Stimulated activated CD4-positive, alpha-beta T cell treated with anti-CD3 and anti-CD28 coated beads, Interleukin-4, amount 100 ng/mL, for 4 hours (primary cell): ENCODE measurements around the gene KLHL2.
"Not testable (repeated sequence)": the region's sequence is repeated elsewhere in the genome, so short reads cannot be mapped to it uniquely, and the experiment has no call there.

ENCODE experiments used
- DNase-seq, 2 experiments: peaks; one replicate each; pipeline ENCODE4 v3.0.0-alpha.2; 2020

Gene KLHL2, protein sequence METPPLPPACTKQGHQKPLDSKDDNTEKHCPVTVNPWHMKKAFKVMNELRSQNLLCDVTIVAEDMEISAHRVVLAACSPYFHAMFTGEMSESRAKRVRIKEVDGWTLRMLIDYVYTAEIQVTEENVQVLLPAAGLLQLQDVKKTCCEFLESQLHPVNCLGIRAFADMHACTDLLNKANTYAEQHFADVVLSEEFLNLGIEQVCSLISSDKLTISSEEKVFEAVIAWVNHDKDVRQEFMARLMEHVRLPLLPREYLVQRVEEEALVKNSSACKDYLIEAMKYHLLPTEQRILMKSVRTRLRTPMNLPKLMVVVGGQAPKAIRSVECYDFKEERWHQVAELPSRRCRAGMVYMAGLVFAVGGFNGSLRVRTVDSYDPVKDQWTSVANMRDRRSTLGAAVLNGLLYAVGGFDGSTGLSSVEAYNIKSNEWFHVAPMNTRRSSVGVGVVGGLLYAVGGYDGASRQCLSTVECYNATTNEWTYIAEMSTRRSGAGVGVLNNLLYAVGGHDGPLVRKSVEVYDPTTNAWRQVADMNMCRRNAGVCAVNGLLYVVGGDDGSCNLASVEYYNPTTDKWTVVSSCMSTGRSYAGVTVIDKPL

DNA sequence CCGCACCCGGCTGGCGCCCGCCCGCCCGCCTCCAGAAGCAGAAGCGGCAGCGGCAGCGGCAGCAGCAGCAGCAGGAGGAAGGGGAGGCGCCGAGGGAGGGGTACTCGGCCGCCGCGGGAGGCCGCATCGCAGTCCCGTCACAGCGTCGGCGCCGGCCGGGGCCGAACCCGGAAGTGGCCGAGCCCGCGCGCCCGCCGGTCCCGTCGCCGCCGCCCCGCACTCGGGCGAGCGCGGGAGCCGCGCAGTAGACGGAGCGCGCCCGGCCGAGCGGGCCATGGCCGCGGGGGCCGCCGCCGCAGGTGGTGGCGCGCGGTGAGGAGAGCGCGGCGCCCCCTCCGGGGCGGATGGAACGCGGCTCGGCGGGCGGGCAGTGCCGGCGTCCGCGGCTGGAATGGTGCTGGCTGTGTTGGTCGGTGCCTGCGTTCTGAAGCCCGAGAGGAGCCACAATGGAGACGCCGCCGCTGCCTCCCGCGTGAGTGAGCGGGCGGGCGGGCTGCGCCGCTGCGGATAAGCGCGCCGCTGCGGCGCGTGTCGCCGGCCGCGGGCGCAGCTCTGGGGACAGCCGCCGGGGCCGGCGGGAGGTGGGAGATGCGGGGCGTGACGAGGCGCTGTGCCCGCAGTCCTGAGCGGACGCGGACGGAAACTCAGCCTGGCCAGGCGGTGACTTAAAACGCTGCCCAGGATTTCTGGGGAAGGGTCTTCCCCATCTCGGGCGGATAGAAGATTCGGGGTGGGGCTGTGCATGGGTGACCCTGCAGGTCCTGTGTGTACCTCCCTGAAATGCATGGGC, at the start of gene KLHL2:
TSS of gene KLHL2 (plus strand) at position 131 of the 790 bp plus-strand sequence. CDS start at position 447, 316 bp downstream.
- DNase-seq = peak; percentile 61 to 71

DNA sequence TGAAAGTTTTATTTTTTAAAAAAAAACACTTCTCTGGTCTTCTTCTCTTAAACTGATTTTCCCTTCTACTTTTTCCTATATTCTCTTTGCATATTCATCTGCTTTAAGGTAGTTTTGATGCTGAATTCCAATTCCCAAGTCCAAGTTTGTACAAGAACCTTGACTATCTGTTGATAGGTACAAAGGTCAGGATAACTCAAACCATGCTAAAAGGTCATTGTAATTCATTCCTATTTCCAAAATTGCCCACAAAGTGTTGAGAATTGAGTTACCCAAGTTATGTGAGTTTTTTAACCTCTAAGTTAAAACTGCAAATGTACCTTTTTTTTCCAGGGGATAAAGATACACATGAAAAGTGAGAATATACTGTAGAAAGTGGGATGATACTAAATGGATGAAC, 48.6 kb upstream of the KLHL2 start:
- no peak for DNase-seq

DNA sequence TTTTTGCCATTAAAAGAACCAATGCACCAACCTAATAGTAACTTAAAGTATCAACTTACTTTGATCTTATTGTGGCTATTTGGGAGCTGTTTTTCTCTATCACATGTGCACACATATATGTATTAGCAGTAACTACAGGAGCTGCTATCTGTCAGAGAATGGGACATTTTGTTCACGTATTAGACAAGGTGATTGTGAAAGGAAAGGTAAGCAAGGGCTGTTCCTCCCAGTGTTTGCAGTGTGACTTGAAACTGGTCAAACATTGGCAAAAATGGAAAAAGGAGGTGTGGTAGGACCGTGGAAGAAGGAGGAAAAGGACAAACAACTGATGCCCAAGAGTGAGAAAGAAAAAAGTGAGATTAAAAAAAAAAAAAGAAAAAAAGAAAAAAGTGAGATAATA, 43.1 kb upstream of the KLHL2 start:
- DNase-seq = no peak

DNA sequence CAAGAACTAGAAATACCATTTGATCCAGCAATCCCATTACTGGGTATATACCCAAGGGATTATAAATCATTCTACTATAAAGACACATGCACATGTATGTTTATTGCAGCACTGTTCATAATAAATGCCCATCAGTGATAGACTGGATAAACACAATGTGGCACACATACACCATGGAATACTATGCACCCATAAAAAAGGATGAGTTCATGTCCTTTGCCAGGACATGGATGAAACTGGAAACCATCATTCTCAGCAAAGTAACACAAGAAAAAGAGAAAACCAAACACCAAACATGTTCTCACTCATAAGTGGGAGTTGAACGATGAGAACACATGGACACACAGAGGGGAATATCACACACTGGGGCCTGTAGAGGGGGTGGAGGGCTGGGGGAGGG, 40.5 kb upstream of the KLHL2 start:
- DNase-seq = not testable (repeated sequence)

DNA sequence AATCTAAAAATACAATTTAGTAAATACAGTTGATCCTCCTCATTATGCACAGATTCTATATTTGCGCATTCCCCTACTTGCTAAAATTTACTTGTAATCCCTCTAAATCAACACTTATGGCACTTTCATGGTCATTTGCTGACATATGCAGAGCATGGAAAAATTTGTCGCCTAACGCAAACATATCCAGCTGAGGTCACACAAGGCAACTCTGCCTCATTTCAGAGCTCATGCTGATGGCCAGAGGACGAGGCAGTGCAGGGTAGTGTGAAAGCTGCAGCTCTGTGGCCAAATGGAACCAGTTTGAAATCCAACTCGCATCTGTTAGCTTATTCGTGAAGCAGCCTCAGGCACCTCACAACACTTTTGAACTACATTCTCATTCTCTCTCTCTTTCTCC, 39.7 kb upstream of the KLHL2 start:
- no peak for DNase-seq

DNA sequence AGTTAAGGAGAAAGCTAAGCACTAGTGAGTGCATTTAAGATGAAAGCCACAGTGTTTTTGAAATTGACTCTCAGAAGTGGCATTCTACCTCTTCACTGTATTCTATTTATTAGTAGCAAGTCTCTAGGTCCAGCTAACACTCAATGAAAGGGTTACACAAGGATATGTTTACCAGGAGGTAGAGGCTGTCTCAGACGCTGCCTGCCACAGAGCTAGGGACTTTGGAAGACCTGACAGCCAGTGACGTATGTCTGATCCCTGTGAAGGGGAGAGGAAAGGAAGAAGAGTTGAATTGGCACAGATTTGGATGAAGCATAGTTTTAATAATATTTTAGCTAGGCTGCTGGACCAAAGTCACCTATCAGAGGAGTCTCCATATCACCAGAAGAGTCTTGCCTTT, 36.5 kb upstream of the KLHL2 start:
- no peak for DNase-seq

DNA sequence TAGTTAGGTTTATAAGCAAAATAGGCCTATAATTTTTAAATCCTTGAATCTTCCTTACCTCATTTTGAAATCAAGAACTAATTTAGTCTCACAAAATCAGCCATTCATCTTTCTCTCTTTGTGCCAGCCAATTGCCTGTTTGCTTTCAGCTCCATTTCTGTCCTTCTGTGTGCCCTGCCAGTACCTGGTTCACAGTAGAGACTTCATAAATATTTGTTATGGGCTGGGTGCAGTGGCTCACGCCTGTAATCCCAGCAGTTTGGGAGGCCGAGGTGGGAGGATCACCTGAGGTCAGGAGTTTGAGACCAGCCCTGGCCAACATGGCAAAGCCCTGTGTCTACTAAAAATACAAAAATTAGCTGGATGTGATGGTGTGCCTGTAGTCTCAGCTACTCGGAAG, 31.9 kb upstream of the KLHL2 start:
- DNase-seq = not testable (repeated sequence)

DNA sequence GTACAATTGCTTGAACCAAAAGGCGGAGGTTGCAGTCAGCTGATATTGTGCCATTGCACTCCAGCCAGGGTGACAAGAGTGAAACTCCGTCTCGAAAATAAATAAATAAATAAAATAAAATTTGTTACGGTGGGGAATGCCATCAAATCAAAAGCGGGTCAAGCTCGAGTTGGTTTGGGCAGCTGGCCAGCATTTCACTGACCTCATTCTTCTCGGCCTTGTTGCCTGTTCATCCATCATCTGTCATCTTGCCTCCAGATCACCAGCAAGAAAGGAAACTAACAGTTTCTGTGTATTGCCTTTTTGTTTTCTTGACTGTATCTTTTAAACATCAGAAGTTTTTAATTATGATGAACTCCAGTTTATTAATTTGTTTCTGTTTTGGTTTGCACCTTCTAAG, 31.5 kb upstream of the KLHL2 start:
- DNase-seq = no peak

DNA sequence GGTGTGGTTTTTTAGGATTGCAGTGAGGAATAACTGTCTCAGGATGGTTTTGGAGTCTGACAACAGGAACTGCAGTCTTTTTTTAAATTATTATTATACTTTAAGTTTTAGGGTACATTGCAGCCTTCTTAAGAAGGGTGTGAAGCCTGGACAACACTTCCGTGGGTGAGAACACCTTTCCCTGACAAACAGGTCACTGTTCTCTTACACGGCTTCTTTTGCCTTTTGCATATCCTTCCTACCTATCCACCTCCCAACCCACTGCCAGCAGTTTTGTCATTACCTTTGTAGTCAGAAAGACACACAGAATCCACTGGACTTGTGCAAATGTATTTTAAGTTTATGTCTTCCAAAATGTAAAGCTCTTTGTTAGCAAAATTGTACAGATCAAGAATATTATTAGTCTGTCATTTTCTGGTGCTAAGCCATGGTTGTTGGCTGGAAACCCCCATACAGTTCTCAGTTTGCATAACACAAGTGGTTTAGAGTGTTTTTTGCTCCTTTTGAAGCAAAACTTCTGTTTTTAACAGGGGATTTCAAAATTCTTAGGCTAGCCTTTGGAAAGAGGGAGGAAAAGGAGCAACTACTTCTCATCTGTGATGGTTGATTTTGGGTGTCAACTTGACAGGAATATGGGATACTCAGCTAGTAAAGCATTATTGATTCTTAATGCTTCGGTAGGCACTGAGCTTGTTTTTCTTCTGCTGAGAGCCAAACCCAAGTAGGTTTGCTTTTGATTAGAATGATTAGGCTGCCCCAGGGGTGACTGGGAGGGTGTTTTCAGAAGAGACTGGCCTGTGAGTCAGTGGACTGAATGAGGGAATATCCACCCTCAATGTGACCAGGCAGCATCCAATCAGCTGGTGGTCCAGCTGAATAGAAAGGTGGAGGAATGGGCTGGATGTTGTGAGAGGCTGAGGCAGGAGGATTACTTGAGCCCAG, 29.4 kb upstream of the KLHL2 start:
- DNase-seq = no peak

DNA sequence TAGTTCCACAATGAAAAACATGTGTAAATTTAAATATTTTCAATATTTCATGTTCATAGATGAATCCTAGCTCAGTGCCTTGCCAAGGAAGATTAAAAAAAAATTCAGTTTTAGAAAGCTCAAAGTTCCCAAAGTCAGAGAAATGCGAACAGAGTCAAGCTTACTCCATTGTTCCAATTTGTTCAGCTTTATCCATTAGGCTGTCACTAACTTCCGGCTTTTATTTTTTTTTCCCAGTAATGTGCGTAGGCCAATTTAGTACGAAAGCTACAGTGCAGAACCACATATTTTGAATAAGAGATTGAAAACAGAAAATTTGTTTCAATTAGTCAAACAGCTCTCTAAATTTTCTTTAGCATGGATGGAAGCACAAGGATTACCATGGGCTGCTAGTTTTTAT, 23.1 kb upstream of the KLHL2 start:
- DNase-seq = no peak

DNA sequence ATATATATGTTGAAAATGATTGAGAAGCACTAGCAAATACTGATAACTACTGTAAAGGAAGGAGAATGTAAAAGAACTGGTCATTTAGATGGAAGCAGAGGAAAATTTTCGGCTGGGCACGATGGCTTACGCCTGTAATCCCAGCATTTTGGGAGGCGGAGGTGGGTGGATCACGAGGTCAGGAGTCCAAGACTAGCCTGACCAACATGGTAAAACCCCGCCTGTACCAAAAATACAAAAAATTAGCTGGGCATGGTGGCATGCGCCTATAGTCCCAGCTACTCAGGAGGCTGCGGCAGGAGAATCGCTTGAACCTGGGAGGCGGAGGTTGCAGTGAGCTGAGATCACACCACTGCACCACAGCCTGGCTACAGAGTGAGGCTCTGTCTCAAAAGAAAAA, 22.4 kb upstream of the KLHL2 start:
- not testable (repeated sequence) for DNase-seq

DNA sequence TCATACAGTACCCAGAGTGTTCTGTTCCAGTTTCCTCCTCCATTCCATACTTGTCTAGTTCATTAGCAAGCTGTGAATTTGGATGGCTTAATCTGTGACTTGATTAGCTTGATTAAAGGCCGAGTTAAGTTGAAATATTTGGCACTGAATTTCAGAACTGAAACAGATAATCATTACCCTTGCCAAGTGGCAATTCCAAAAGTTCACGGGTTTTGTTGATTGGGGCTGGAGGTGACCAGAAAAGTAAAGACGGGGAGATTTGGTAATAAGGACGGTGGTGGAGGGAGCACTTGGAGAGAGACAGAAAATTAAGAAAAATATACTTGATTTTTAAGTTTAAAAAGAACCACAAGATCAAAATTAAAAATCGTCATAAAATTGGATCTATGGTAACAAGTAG, 21.9 kb upstream of the KLHL2 start:
- no peak for DNase-seq

DNA sequence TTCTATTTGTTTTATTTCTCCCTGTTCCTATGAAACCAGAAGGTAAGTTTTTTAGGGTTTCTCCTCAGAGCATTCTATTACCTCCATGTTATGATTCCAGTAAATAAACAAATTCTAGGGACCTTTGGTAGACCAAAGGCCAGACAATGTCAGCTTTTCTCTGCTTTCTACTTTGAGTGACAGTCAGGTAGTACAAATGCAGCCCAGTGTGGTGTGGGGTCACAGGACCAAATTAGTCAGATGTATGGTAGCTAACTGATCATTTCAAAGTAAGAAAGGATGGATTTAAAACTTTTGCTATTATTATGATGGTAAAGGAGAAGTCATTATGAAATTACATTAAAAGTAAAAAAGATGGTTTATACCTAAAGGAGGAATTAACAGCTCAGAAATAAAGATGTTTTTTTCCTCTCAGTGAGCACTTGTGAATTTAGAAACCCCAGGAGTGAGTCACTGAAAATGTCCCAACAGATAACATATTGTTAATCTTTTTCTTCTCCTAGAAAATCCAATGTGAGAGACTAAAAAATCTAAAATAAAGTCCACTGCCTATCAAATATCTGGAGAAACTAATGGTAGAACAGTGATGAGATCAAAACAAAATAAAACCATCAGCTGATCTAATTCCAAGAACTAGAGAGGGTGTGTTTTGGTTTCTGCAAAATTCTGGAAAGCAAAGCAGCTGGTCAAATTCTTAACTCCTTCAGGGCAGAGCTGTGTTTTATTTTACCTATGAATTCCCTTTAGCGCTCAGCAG, 16.6 kb upstream of the KLHL2 start:
- no peak for DNase-seq

DNA sequence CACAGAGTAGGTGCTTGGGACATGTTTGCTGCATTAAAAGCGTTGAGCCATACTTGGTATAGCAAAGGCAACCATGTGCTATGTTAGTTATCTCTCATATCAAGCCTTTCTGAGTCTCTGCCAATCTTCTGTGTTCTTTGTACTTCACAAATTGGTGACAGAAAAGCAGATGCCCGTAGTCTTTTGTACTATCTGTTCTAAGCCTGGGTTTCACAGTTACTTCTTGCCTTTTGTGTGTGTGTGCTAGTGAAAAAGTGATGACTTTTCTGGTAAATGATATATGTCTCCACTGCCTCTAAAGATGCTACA, 16.1 kb upstream of the KLHL2 start:
- DNase-seq = no peak

DNA sequence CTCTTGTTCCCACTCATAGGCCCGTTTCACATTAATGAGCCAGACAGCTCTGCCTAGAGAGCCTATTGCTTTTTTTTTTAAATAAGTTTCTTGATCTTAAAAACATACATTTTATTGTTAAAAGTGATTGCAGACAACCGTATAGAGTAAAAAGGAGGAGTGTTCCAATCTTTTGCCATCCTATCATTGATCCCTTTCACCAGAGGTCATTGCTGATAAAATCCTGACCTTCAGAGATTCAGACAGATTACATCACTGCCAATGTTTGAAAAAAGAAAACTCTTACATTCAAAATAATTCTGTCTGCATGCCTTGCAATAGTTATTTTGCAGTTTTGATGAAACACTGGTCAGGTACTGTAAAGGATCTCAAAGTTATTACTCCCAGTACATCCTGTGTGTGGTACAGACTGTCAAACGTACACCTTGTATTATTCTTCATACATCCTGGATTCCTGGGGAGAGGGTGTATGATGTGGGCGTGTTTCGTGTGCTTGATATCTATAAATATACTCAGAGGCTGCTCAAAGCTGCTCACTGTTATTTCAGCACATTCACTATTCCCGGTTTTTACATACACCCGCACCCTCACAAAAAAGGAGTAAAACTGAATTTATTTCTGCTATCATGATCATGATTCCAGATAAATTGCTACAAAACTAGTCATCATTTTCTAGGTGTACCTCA, 15.4 kb upstream of the KLHL2 start:
- no peak for DNase-seq

DNA sequence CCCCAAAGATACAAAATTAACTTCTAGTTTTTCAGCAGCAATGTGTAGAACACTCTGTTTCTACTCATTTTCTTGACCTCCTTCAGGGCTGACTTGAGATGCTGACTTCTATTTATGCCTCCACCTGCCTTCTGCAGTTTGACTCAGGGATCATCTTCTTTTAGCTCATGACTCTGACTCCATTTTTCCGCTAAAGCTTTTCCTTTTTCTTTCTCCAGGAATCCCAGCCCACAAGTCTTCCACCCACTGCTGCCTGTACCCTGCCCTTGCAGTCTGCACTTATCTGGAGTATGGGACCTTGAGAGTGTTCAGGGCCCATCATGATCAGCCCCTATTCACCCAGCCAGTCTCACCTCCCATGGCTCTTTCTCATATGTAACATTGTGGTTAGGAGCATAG, 14.9 kb upstream of the KLHL2 start:
- no peak for DNase-seq

DNA sequence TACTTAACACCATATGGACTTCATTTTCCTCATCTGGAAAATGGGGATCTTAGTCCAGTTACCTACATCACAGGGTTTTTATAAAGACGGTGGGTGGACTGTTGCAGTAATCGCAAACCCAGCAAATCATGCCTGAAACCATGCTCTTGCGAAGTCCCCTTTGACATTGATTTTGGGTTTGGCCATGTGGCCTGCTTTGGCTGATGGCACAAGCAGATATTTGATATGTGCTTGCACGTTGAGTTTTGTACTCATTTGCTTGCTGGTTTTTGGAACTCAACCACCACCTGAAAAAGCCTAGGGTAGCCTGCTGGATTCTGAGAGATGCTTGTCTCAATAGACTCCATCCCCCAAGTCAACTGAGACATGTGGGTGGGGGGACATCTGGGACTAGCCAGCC, 14.4 kb upstream of the KLHL2 start:
- DNase-seq = no peak

DNA sequence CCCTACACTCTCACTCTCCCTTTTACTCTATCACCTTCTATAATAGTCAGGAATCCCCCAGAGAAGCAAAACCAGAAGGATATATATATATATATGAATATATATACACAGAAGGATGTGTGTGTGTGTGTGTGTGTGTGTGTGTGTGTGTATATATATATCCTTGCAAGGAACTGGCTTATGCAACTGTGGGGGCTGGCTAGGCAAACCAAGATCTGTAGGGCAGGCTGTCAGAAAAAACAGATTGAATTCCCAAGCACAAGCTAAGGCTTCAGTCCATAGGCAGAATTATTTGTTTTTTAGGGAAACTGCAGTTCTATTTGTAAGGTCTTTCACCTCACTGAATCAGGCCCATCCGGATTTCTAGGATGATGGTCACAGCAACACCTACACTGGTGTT, 13.0 kb upstream of the KLHL2 start:
- DNase-seq = no peak

DNA sequence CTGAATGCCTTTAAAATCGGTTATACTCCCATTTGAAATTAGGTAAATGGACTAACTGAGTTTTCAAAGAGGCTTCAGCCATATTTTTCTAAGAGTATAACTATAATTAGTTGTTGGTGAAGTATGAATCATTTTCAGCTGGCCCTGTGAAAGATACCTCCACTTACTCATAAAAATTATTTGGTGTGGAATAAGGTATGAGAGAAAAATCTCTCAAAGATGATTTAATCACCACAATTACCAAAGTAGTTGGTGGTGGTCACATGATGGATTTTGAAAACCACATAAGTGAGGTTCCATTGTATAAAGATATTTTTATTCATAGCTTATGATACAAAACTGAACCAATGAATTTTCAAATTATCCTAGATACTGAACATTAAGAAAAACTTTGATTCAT, 9.0 kb upstream of the KLHL2 start:
- DNase-seq = no peak

DNA sequence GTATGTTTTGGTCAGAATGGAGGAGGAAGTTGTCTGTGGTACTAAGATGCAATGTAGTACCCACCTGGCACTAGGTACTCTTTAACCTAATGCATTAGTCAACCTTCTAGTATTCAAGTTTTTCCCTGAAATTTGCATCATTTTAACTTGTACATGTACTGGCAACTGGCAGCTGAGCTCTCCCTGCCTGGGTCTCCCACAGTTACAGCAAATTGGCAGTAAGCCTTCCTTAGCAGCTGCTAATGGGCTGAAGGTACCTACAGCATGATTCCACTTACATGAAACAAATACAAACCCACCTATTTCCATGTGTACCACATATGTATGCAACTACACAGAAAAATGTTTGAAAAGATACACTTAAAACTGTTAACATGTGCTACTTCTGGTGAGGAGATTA, 8.1 kb upstream of the KLHL2 start:
- DNase-seq = no peak

DNA sequence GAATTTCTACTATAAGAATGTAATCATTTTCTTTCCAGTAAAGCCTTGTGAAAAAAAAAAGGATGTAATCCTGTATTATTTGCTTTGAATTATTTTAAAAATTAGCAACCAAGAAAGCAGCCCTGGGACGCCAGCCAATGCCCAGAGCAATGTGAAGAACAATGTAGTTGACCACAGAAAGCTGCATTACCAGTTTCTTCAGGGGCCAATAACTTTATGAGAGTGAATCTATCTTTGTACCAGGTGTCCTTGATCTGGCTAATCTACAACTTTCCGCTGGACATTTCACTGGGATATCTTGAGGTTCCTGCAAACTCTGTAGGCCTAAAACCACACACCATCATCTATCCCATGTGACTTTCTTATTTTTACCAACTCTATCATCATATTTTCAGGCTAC, 7.6 kb upstream of the KLHL2 start:
- DNase-seq = no peak

DNA sequence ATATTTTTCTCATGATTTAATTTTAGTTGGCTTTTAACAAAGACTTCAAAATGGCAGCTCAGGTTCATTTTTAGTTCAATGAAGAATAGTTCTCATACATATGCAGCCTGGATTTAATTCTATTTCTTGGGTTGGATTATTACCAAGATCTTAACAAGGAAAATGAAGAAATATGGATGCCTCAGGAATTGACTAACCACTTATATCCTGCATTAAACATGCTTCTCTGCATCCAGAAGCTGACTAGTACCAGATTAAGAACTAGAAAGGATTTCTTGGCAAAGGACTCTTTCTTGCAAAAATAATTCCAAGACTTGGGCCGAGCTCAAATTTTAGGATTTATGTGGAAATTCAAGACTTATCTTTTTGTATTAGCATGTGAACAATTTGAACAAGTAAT, 5.6 kb upstream of the KLHL2 start:
- DNase-seq = no peak
